ENCODE data around the gene BRMS1. TPM values are rescaled to one million over a fixed set of nuclear protein-coding genes. Genes with fewer than 3 reads are reported as not detected.
A peak's percentile ranks its signal among the peaks of the same experiment; 100 is the strongest.

BRMS1 gene, protein sequence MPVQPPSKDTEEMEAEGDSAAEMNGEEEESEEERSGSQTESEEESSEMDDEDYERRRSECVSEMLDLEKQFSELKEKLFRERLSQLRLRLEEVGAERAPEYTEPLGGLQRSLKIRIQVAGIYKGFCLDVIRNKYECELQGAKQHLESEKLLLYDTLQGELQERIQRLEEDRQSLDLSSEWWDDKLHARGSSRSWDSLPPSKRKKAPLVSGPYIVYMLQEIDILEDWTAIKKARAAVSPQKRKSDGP
- polyA plus RNA-seq (2013, experiment 1 of 2), result 37.1 TPM
- polyA plus RNA-seq (2013, experiment 2 of 2), result 35.4 TPM

DNA sequence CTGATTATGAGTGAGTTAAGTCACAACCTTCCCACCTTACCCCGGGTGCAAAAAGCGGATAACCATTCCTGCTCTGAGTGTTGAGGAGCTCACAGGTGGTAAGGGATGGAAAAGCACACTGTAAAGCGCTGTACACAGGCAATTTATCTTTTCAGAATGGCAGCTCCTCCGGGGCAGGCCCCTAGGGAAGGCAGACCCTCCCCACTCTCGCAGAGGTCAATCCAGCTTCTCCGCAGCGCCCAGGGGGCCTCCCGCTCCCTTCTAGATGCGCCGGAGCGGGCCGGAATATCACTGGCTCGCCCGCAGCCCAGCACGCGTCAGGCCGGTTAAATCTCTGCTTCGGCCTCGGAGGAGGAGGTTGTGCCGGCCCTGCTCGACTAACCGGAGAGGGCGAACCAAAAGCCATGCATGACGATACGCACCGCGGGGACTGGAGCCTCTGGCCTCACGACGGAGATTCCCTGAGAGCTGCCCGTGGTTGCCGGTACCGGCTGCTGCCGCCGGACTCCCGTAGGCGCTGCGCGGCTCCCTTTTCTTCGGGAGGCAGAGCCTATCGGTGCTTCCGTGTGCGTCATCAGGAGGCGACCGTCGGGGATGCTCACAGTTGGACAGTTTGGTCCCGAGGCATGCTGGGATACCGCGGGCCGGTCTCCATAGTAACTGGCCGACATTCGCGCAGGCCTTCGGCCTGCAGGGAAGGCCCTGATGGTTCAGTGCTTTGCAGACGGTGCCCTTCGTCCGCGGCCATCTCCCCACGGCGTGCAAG, at the start of gene BRMS1:
Gene BRMS1 (minus strand): TSS at position 555 of the 766 bp plus-strand sequence. CDS start 2,870 bp downstream, outside the sequence.
- Histone ChIP-seq H3K9me3 (ENCODE audit: control insufficient read depth, low read length) (no peaks in the 10 kb centered on the region), H3K36me3 (ENCODE audit: control insufficient read depth in 1 of 2, insufficient read depth in 2 of 2, low read depth in 1 of 2, low read length in 2 of 2) (peaks cover 26 to 34% of the 10 kb centered on the region in 2 experiments), H2BK12ac (ENCODE audit: low read length in 2 of 2) (no peak within 1 kb of the TSS), H3K4ac (ENCODE audit: low read depth in 1 of 2, low read length in 2 of 2) (peak within 1 kb of the TSS; percentile 68 to 71), H3K4me3 (ENCODE audit: insufficient read depth in 1 of 2, low read depth in 1 of 2, low read length in 2 of 2) (peak within 1 kb of the TSS; percentile 94 to 95), H3K4me2 (ENCODE audit: low read length, poor library complexity, severe bottlenecking) (peak within 1 kb of the TSS; percentile 90), H3K79me1 (replicated peaks; ENCODE audit: low read length, poor library complexity, severe bottlenecking) (peaks cover 35% of the 10 kb centered on the region), H4K91ac (ENCODE audit: low read length) (peak within 1 kb of the TSS; percentile 63), H2AFZ (ENCODE audit: low read depth, low read length) (peak within 1 kb of the TSS; percentile 67), H2BK5ac (ENCODE audit: low read depth, low read length, poor library complexity, severe bottlenecking) (no peak within 1 kb of the TSS), H3K27ac (ENCODE audit: low read length, poor library complexity, severe bottlenecking) (peak within 1 kb of the TSS; percentile 69), H4K8ac (ENCODE audit: low read length) (peak within 1 kb of the TSS; percentile 99), H2AK5ac (ENCODE audit: low read length, severe bottlenecking) (peak within 1 kb of the TSS; percentile 87), H2BK120ac (ENCODE audit: low read depth, low read length) (no peak within 1 kb of the TSS), H3K18ac (ENCODE audit: low read depth in 1 of 2, low read length in 2 of 2) (peak within 1 kb of the TSS; percentile 75 to 87), H2BK15ac (ENCODE audit: low read depth, poor library complexity, severe bottlenecking) (no peak within 1 kb of the TSS), H3K14ac (ENCODE audit: low read length in 2 of 2) (peak within 1 kb of the TSS in 1 of 2 experiments; percentile 68), H3K27me3 (ENCODE audit: control insufficient read depth in 1 of 2, insufficient read depth in 1 of 2, low read length in 2 of 2) (no peaks in the 10 kb centered on the region), H3K23ac (ENCODE audit: low read length in 2 of 2) (no peak within 1 kb of the TSS), H3K9ac (ENCODE audit: low read length) (peak within 1 kb of the TSS; percentile 98), H3K4me1 (ENCODE audit: control insufficient read depth, insufficient read depth, low read depth, low read length) (peaks cover 37% of the 10 kb centered on the region)
- WGBS, result under 1% methylated on average over 59 of the region's 59 CpGs
- peak; percentile 98 for DNase-seq

DNA sequence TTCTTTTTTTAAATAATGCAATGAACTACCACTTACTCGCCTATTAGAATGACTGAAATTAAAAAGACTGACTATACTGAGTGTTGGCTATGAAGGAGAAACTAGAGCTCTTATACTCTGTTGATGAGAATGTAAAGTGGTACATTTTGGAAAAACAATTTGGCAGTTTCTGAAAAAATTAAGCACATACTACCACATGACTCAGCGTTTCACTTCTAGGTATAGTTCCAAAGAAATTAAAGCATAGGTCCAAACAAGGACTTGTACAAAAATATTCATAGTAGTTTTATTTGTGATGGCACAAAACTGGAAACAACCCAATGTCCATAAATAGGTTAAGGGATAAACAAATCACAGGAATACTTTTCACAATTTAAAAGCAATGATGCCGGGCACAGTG, 49.0 kb upstream of the BRMS1 start:
- Histone ChIP-seq H3K9ac (ENCODE audit: low read length) (no peak overlapping the region), H3K14ac (ENCODE audit: low read length in 2 of 2) (no peak overlapping the region), H3K18ac (ENCODE audit: low read depth in 1 of 2, low read length in 2 of 2) (no peak overlapping the region), H3K9me3 (ENCODE audit: control insufficient read depth, low read length) (no peaks in the 10 kb centered on the region), H3K4me2 (ENCODE audit: low read length, poor library complexity, severe bottlenecking) (no peak overlapping the region), H2BK12ac (ENCODE audit: low read length in 2 of 2) (no peak overlapping the region), H3K4ac (ENCODE audit: low read depth in 1 of 2, low read length in 2 of 2) (no peak overlapping the region), H2BK120ac (ENCODE audit: low read depth, low read length) (no peak overlapping the region), H4K91ac (ENCODE audit: low read length) (no peak overlapping the region), H3K27me3 (ENCODE audit: control insufficient read depth in 1 of 2, insufficient read depth in 1 of 2, low read length in 2 of 2) (peaks cover 0 to 32% of the 10 kb centered on the region in 2 experiments), H2BK5ac (ENCODE audit: low read depth, low read length, poor library complexity, severe bottlenecking) (no peak overlapping the region), H2BK15ac (ENCODE audit: low read depth, poor library complexity, severe bottlenecking) (no peak overlapping the region), H3K27ac (ENCODE audit: low read length, poor library complexity, severe bottlenecking) (no peak overlapping the region), H4K8ac (ENCODE audit: low read length) (no peak overlapping the region), H3K23ac (ENCODE audit: low read length in 2 of 2) (no peak overlapping the region), H3K79me1 (replicated peaks; ENCODE audit: low read length, poor library complexity, severe bottlenecking) (no peaks in the 10 kb centered on the region), H2AK5ac (ENCODE audit: low read length, severe bottlenecking) (no peak overlapping the region), H2AFZ (ENCODE audit: low read depth, low read length) (no peak overlapping the region), H3K4me3 (ENCODE audit: insufficient read depth in 1 of 2, low read depth in 1 of 2, low read length in 2 of 2) (no peak overlapping the region), H3K36me3 (ENCODE audit: control insufficient read depth in 1 of 2, insufficient read depth in 2 of 2, low read depth in 1 of 2, low read length in 2 of 2) (no peaks in the 10 kb centered on the region), H3K4me1 (ENCODE audit: control insufficient read depth, insufficient read depth, low read depth, low read length) (no peaks in the 10 kb centered on the region)
- 75% methylated on average over 1 of the region's 3 CpGs for WGBS
- DNase-seq, result no peak

DNA sequence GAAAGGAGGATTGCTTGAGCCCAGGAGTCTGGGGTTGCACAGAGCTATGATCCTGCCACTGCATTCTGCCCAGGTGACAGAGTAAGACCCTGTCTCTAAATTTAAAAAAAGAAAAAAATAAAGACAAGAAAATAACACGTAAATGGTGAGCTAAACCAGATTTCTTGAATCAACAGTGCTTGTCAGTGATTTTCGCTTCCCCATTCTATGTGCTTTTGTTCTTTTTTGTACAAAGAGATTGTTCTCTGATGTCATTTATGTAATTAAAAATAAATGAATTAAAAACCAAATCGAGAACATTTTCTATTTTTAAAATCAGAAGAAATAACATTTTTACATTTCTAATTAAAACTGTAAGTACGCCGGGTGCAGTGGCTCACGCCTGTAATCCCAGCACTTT, 46.4 kb upstream of the BRMS1 start:
- no peak overlapping the region for H3K18ac ChIP-seq (ENCODE audit: low read depth in 1 of 2, low read length in 2 of 2)
- peaks cover 3% of the 10 kb centered on the region for H3K4me1 ChIP-seq (ENCODE audit: control insufficient read depth, insufficient read depth, low read depth, low read length)
- no peak overlapping the region for H4K91ac ChIP-seq (ENCODE audit: low read length)
- H2AFZ ChIP-seq (ENCODE audit: low read depth, low read length), result no peak overlapping the region
- H3K4me2 ChIP-seq (ENCODE audit: low read length, poor library complexity, severe bottlenecking), result no peak overlapping the region
- H2BK120ac ChIP-seq (ENCODE audit: low read depth, low read length), result no peak overlapping the region
- H3K14ac ChIP-seq (ENCODE audit: low read length in 2 of 2), result no peak overlapping the region
- H3K4me3 ChIP-seq (ENCODE audit: insufficient read depth in 1 of 2, low read depth in 1 of 2, low read length in 2 of 2), result no peak overlapping the region
- no peak overlapping the region for H2BK12ac ChIP-seq (ENCODE audit: low read length in 2 of 2)
- H4K8ac ChIP-seq (ENCODE audit: low read length), result no peak overlapping the region
- H3K4ac ChIP-seq (ENCODE audit: low read depth in 1 of 2, low read length in 2 of 2), result no peak overlapping the region
- no peak overlapping the region for H3K27ac ChIP-seq (ENCODE audit: low read length, poor library complexity, severe bottlenecking)
- 83% methylated on average over 3 of the region's 6 CpGs for WGBS
- peaks cover 0 to 30% of the 10 kb centered on the region in 2 experiments for H3K27me3 ChIP-seq (ENCODE audit: control insufficient read depth in 1 of 2, insufficient read depth in 1 of 2, low read length in 2 of 2)
- H2AK5ac ChIP-seq (ENCODE audit: low read length, severe bottlenecking), result no peak overlapping the region
- no peak overlapping the region for H2BK15ac ChIP-seq (ENCODE audit: low read depth, poor library complexity, severe bottlenecking)
- H3K79me1 ChIP-seq (replicated peaks; ENCODE audit: low read length, poor library complexity, severe bottlenecking), result no peaks in the 10 kb centered on the region
- no peak overlapping the region for H2BK5ac ChIP-seq (ENCODE audit: low read depth, low read length, poor library complexity, severe bottlenecking)
- no peaks in the 10 kb centered on the region for H3K9me3 ChIP-seq (ENCODE audit: control insufficient read depth, low read length)
- no peaks in the 10 kb centered on the region for H3K36me3 ChIP-seq (ENCODE audit: control insufficient read depth in 1 of 2, insufficient read depth in 2 of 2, low read depth in 1 of 2, low read length in 2 of 2)
- no peak overlapping the region for H3K9ac ChIP-seq (ENCODE audit: low read length)
- H3K23ac ChIP-seq (ENCODE audit: low read length in 2 of 2), result no peak overlapping the region
- DNase-seq, result no peak

DNA sequence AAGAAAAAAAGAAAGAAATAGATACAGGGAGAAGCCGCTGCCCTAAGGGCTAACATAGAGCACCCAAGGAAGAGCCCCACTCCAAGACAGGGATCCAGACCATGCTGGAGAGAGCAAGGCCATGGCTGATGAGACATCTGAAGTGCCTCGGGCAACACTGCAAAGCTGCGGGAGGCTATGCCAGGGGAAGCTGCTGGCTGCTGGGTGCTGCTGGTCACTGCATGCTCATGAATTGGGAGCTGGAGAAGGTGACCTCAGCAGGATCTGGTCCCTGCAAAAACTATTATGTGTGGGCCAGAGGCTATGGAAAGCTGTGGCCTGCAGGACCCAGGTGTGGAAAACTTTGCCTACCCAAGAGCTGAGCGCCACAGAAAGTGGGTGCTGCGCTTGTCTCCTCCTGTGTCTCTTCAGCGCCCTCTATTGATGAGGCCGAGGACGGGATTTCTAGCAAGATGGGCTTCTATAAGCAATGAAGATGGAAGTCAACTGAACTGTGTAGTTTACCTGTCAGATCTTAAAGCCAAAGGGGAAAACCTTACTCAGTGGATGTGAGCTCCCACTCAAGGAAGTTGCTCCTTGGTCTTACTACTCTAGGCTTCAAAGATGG, 44.0 kb upstream of the BRMS1 start:
- H4K91ac ChIP-seq (ENCODE audit: low read length), result no peak overlapping the region
- H2BK5ac ChIP-seq (ENCODE audit: low read depth, low read length, poor library complexity, severe bottlenecking), result no peak overlapping the region
- H2BK120ac ChIP-seq (ENCODE audit: low read depth, low read length), result no peak overlapping the region
- H3K4me2 ChIP-seq (ENCODE audit: low read length, poor library complexity, severe bottlenecking), result no peak overlapping the region
- peaks cover 0 to 23% of the 10 kb centered on the region in 2 experiments for H3K27me3 ChIP-seq (ENCODE audit: control insufficient read depth in 1 of 2, insufficient read depth in 1 of 2, low read length in 2 of 2)
- no peak overlapping the region for H3K4me3 ChIP-seq (ENCODE audit: insufficient read depth in 1 of 2, low read depth in 1 of 2, low read length in 2 of 2)
- no peak overlapping the region for H3K23ac ChIP-seq (ENCODE audit: low read length in 2 of 2)
- H3K18ac ChIP-seq (ENCODE audit: low read depth in 1 of 2, low read length in 2 of 2), result no peak overlapping the region
- H3K9me3 ChIP-seq (ENCODE audit: control insufficient read depth, low read length), result no peaks in the 10 kb centered on the region
- H3K79me1 ChIP-seq (replicated peaks; ENCODE audit: low read length, poor library complexity, severe bottlenecking), result no peaks in the 10 kb centered on the region
- no peak overlapping the region for H2AK5ac ChIP-seq (ENCODE audit: low read length, severe bottlenecking)
- no peak overlapping the region for H2AFZ ChIP-seq (ENCODE audit: low read depth, low read length)
- H2BK12ac ChIP-seq (ENCODE audit: low read length in 2 of 2), result no peak overlapping the region
- no peak overlapping the region for H4K8ac ChIP-seq (ENCODE audit: low read length)
- no peak overlapping the region for H2BK15ac ChIP-seq (ENCODE audit: low read depth, poor library complexity, severe bottlenecking)
- DNase-seq, result peak; percentile 74
- H3K36me3 ChIP-seq (ENCODE audit: control insufficient read depth in 1 of 2, insufficient read depth in 2 of 2, low read depth in 1 of 2, low read length in 2 of 2), result no peaks in the 10 kb centered on the region
- no peak overlapping the region for H3K4ac ChIP-seq (ENCODE audit: low read depth in 1 of 2, low read length in 2 of 2)
- H3K14ac ChIP-seq (ENCODE audit: low read length in 2 of 2), result no peak overlapping the region
- no peak overlapping the region for H3K9ac ChIP-seq (ENCODE audit: low read length)
- H3K4me1 ChIP-seq (ENCODE audit: control insufficient read depth, insufficient read depth, low read depth, low read length), result peaks cover 4% of the 10 kb centered on the region
- WGBS, result 35% methylated on average over 8 of the region's 8 CpGs
- H3K27ac ChIP-seq (ENCODE audit: low read length, poor library complexity, severe bottlenecking), result no peak overlapping the region
